Stimulated activated CD4-positive, alpha-beta T cell treated with anti-CD3 and anti-CD28 coated beads, Interleukin-2, amount 100 ng/mL, for 24 hours (primary cell): ENCODE measurements around the gene HEYL.

Experiments
- DNase-seq, 2 donors: peaks; one replicate each; pipeline ENCODE4 v3.0.0-alpha.2; 2020

HEYL gene

GRCh38 chr1:39596163-39596562 lies 43.3 kb downstream of the HEYL start:
- no peak for DNase-seq

DNA sequence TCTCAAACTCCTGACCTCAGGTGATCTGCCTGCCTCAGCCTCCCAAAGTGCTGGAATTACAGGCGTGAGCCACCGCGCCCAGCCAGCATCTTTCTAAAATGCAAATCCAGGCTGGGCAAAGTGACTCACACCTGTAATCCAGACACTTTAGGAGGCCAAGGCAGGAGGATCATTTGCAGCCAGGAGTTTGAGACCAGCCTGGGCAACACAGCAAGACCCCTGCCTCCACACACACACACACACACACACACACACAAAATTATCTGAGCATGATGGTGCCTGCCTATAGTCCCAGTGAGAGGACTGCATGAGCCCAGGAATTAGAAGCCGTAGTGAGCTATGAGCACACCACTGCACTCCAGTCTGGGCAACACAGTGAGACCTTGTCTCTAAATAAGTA lies 46.1 kb downstream of the HEYL start:
- no peak for DNase-seq

GRCh38 chr1:39592069-39592468 lies 47.4 kb downstream of the HEYL start:
- DNase-seq = no peak

- DNase-seq = no peak
Observed at GRCh38 chr1:39590546-39590945, 48.9 kb downstream of the HEYL start.

GRCh38 chr1:39585933-39586332 lies 53.5 kb downstream of the HEYL start:
- no peak for DNase-seq

GRCh38 chr1:39576016-39576657 lies 63.3 kb downstream of the HEYL start:
- peak; percentile 35 to 37 for DNase-seq

DNA sequence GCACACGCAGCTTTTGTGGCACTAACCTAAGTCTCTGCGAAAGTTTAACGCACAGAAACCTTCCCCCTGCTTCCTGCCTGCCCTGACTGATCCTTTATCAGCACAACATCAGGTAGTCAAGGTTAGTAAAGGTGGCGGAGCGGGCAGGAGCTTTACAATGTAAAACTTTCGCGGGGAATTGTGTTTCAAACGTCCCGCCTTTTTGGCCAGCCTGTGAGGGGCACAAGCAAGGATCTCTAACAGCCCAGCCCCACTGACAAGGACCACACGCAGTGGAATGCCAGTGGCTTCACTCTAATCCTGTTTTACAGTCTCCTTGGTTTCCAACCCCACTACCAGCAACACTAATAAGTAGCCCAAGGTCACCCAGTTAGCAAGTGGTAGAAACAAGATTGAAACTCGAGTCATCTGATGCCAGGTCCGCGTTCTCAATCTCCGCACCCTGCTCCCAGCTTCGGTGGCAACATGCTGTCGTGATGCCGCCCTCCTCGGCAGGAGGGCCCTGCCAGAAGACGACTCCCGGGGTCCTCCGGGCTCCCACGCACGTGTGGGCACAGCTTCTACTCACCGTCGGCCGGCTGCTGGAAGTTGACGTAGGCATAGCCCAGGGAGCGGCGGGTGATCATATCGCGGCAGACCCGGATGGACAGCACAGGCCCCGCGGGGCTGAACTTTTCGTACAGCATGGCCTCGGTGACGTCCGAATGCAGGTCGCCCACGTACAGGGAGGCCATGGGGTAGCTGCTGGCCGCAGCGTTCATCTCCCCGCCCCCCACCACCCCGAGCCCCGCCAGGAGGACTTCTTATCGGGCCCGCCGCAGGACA lies 64.0 kb downstream of the HEYL start:
- peak; percentile 56 to 59 for DNase-seq

DNA sequence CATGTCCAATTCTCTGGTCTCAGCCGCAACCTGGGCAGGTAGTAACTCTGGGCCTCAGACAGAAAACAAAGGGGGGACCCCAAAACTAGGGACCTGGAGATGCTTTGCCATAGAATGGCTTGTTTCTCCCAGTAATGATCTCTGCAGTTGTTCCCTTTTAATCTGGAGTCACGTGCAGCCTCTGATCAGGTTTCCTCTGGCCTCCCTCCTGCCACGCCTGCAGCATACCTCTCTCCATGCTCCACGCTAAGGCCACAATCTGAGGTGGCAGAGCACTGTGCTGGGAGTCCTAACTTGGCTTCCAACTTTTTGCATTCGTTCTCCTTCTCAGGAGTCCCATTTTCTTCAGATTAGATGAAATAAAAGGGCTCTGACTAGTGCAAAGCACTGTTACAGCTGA lies 64.8 kb downstream of the HEYL start:
- DNase-seq = no peak
